Pancreas (tissue), 10 donors: ENCODE measurements around the gene BANP. TPM values are rescaled to one million over a fixed set of nuclear protein-coding genes. Genes with fewer than 3 reads are reported as not detected.
"Not testable (repeated sequence)": the region's sequence is repeated elsewhere in the genome, so short reads cannot be mapped to it uniquely, and the experiment has no call there.

Experiments
- ATAC-seq, 4 donors: fragments of 200-7000 bp; cut with Tn5 transposase; one replicate each; pipeline versions ENCODE4 v1.8.0 to v1.9.1; 2020; ENCODE audit warnings: mild to moderate bottlenecking in 4 of 4, moderate library complexity in 4 of 4
- DNase-seq, 6 donors: peaks; one replicate each; pipeline ENCODE4 v3.0.0-alpha.2; 2020
- FAIRE-seq: peaks from 2 replicates; lab custom pipeline; 2012; peaks lifted over from hg19 to GRCh38; lab: Jason Lieb, UNC
- H3K27ac ChIP-seq, 4 donors: fragments of 200-600 bp; sonication (generic); 1 replicate in 3 of 4; 2 replicates in 1 of 4; pipeline versions ENCODE4 v1.5.0 to v1.8.0; 2020
- H3K27me3 ChIP-seq, 4 donors: fragments of 200-600 bp; one replicate each; pipeline ENCODE4 v1.8.0; 2021
- H3K36me3 ChIP-seq, 3 donors: fragments of 200-600 bp; sonication (generic) in 1 of 3; one replicate each; pipeline versions ENCODE4 v1.5.0 to v1.8.0; 2020 to 2021
- H3K4me1 ChIP-seq, 3 donors: fragments of 200-600 bp; one replicate each; pipeline ENCODE4 v1.8.0; 2021
- H3K4me3 ChIP-seq, 4 donors: fragments of 200-600 bp; sonication (generic) in 2 of 4; one replicate each; pipeline versions ENCODE4 v1.5.0 to v1.8.0; 2020 to 2021
- H3K9me3 ChIP-seq, 4 donors: fragments of 200-600 bp; one replicate each; pipeline ENCODE4 v1.8.0; 2021
- WGBS, 2 donors: extraction: QIAGEN DNeasy Blood & Tissue Kit; methylation state at CpG; one replicate each; pipeline ENCODE4 v1.1.7; 2013; 5-methylcytosine and 5-hydroxymethylcytosine counted together
- intact Hi-C, 3 donors: fragments of 100-400 bp; cut with DNase I; formaldehyde crosslinking; loops; one replicate each; pipeline versions ENCODE4 v1.11.1 to v1.14.2; 2022
- polyA plus RNA-seq, 2 donors: library from polyadenylated mRNA; stranded (reverse); fragments of 200-250 nt; gene quantifications; one replicate each; pipeline ENCODE4 v1.2.3, GENCODE V29; 2013
- total RNA-seq, 6 donors: library from RNA; stranded (reverse); fragmentation: NEBNext Ultra II Directional in 4 of 6; extraction: Animal tissue kit (Norgen Biotek cat#: 25700) in 4 of 6; gene quantifications; one replicate each; pipeline versions ENCODE4 v1.2.1 to v1.2.4, GENCODE V29; 2021 to 2023
- TF ChIP-seq, protein P1 (sequence below), 4 donors: fragments of 200-600 bp; sonication (generic) in 3 of 4; IDR thresholded peaks; one replicate each; pipeline versions ENCODE4 v1.5.0 to v1.8.0; 2021; ENCODE audit warnings: antibody characterized with exemption in 4 of 4
- donor health status: healthy with polysubstance abuse.
- donor health status: DM: no; HTN: no; CAD: no; lungs with moderate emphysema.
- donor health status: DM: no; HTN: no; CAD: no.
- donor health status: control.
- donor health status: control.
- donor health status: Bipolar disorder and iron deficiency.
- donor health status: DM: yes; HTN: yes; CAD: no.
- donor health status: DM: no; HTN: no; CAD: no.
- donor health status: DM: no; HTN: no; CAD: no.
- donor health status: DM: yes; HTN: yes; CAD: no.

BANP gene
- total and polyA plus RNA-seq, 8 donors, result 6.1 to 17.8 (median 13.4) TPM

DNA sequence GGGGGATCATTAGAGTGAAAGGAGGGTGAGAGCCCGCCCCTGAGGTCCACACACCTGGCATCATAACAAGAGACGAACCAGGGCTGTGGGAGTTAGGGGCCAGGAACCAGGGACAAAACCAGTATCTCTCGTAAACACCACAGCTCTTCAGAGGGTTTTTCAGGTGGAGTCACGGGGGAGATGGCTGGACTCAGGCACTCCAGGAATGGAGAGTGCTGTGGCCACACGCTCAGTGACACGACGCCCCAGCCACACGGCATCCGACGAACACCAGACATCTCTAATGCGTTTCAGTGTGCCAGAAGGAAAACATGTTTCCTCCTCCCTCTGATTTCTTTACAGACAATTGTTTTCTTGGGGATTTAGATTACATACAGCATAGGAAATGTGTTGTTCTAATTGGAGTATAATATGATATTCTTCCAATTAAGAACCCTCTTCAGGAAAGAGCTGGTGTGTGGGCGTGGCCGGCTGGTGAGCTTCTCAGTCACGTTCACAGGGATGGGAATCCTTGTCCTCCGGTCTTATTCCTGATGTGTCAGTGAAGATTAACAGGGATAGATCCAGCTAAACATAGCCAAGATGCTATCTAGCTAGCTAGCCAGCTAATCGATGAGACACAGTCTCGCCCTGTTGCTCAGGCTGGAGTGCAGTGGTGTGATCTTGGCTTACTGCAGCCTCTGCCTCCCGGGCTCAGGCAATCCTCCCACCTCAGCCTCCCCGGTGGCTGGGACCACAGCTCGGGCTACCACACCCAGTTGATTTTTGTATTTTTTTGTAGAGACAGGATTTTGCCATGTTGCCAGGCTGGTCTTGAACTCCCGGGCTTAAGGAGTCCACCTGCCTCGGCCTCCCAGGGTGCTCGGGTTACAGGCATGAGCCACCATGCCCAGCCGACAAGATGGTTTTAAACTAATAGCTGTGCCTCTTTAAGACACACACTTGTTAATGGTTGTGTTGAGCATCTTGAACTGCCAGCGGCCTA lies 98.6 kb downstream of the BANP start:
- TF ChIP-seq, protein P1, sequence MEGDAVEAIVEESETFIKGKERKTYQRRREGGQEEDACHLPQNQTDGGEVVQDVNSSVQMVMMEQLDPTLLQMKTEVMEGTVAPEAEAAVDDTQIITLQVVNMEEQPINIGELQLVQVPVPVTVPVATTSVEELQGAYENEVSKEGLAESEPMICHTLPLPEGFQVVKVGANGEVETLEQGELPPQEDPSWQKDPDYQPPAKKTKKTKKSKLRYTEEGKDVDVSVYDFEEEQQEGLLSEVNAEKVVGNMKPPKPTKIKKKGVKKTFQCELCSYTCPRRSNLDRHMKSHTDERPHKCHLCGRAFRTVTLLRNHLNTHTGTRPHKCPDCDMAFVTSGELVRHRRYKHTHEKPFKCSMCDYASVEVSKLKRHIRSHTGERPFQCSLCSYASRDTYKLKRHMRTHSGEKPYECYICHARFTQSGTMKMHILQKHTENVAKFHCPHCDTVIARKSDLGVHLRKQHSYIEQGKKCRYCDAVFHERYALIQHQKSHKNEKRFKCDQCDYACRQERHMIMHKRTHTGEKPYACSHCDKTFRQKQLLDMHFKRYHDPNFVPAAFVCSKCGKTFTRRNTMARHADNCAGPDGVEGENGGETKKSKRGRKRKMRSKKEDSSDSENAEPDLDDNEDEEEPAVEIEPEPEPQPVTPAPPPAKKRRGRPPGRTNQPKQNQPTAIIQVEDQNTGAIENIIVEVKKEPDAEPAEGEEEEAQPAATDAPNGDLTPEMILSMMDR (IDR thresholded peaks at IDR 0.05), result no peak
- WGBS, 2 donors, result 94% methylated on average over 25 of the region's 25 CpGs
- intact Hi-C loops, result no loop called here
- ATAC-seq, result no peak
- H3K27ac ChIP-seq, result no peak overlapping the region
- H3K4me1 ChIP-seq, result no peaks in the 10 kb centered on the region
- no peak overlapping the region for H3K4me3 ChIP-seq
- no peak for FAIRE-seq
- no peaks in the 10 kb centered on the region for H3K36me3 ChIP-seq
- no peaks in the 10 kb centered on the region for H3K27me3 ChIP-seq
- H3K9me3 ChIP-seq, result no peaks in the 10 kb centered on the region
- DNase-seq, result peak in 1 of 6 donors; percentile 23

GRCh38 chr16:88050952-88051660 lies 99.9 kb downstream of the BANP start:
- ATAC-seq, result no peak
- WGBS, 2 donors, result 96 to 98% methylated on average over 22 of the region's 22 CpGs
- no peak for FAIRE-seq
- Histone ChIP-seq H3K27me3 (no peaks in the 10 kb centered on the region), H3K4me3 (no peak overlapping the region), H3K27ac (no peak overlapping the region), H3K9me3 (no peaks in the 10 kb centered on the region), H3K4me1 (no peaks in the 10 kb centered on the region), H3K36me3 (no peaks in the 10 kb centered on the region)
- peak in 1 of 6 donors; percentile 36 for DNase-seq
- intact Hi-C loops, result no loop called here
- TF ChIP-seq, protein P1 (IDR thresholded peaks at IDR 0.05), result no peak

GRCh38 chr16:88052661-88053060 lies 101.4 kb downstream of the BANP start:
- Histone ChIP-seq H3K9me3 (no peaks in the 10 kb centered on the region), H3K27ac (no peak overlapping the region), H3K4me1 (no peaks in the 10 kb centered on the region), H3K27me3 (no peaks in the 10 kb centered on the region), H3K36me3 (no peaks in the 10 kb centered on the region), H3K4me3 (no peak overlapping the region)
- ATAC-seq (no peak), FAIRE-seq (no peak), DNase-seq (no peak)
- intact Hi-C loops, result no loop called here
- TF ChIP-seq, protein P1 (IDR thresholded peaks at IDR 0.05), result no peak
- WGBS, 2 donors, result 66 to 72% methylated on average over 2 of the region's 2 CpGs

DNA sequence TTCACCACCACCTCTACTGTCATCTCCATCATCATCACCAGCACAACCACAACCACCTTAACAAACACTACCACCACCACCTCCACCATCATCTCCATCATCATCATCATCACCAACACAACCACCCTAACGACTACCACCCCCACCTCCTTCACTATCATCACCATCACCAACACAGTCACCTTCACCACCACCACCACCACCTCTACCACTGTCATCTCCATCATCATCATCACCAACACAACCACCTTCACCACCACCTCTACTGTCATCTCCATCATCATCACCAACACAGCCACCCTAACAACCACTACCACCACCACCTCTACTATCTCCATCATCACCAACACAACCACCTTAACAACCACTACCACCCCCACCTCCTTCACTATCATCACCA lies 102.2 kb downstream of the BANP start:
- H3K27ac ChIP-seq, H3K9me3 ChIP-seq, FAIRE-seq, H3K27me3 ChIP-seq, H3K4me3 ChIP-seq, H3K36me3 ChIP-seq, DNase-seq, ATAC-seq, intact Hi-C loops, H3K4me1 ChIP-seq: not testable (repeated sequence)
- 78% methylated on average over 1 of the region's 1 CpG; no CpG with 5 or more reads in 1 of the 2 donors for WGBS, 2 donors

DNA sequence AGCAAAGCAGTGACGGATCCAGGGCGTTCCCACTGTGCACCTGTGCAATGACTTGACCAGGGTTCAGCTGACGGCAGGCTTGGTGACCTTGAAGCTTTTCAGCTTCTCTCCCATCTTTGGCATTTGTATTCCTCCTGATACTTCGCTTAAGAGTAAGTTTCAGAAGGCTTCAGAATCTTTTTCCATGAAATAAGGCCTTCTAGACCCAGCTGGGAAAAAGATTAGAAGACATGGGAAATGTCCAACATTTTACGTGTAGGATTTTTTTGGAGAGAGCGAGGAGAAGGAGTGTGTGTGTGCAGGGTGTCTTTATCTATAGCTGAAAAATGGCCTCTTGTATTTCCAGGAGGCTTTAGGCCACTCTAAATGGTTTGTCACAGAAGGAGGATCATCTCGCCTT lies 104.1 kb downstream of the BANP start:
- no peak for ATAC-seq
- no peak for DNase-seq
- no peak for FAIRE-seq
- Histone ChIP-seq H3K27ac (no peak overlapping the region), H3K36me3 (no peaks in the 10 kb centered on the region), H3K27me3 (no peaks in the 10 kb centered on the region), H3K4me3 (no peak overlapping the region), H3K9me3 (no peaks in the 10 kb centered on the region), H3K4me1 (no peaks in the 10 kb centered on the region)
- intact Hi-C loops, result no loop called here
- WGBS, 2 donors, result 87 to 89% methylated on average over 7 of the region's 7 CpGs
- TF ChIP-seq, protein P1 (IDR thresholded peaks at IDR 0.05), result no peak
